Pons (tissue), 1 donor: ENCODE results near the gene ALCAM.
A peak's percentile ranks its signal among the peaks of the same experiment; 100 is the strongest.

Experiments used
- DNase-seq: peaks from one replicate; pipeline ENCODE4 v3.0.0-alpha.2; 2016; ENCODE audit warnings: low spot score

ALCAM gene

GRCh38 chr3:105429034-105429762 lies 62.5 kb downstream of the ALCAM start:
- no peak for DNase-seq

GRCh38 chr3:105430455-105430854 lies 63.7 kb downstream of the ALCAM start:
- DNase-seq, result no peak

GRCh38 chr3:105431200-105431599 lies 64.5 kb downstream of the ALCAM start:
- DNase-seq, result no peak

GRCh38 chr3:105435277-105435676 lies 68.6 kb downstream of the ALCAM start:
- no peak for DNase-seq

GRCh38 chr3:105436687-105437086 lies 70.0 kb downstream of the ALCAM start:
- DNase-seq, result no peak

- DNase-seq, result no peak
Measured at GRCh38 chr3:105440113-105440512, 73.4 kb downstream of the ALCAM start.

- DNase-seq, result no peak
Measured at GRCh38 chr3:105444725-105445124, 78.0 kb downstream of the ALCAM start.

GRCh38 chr3:105448338-105448982 lies 81.8 kb downstream of the ALCAM start:
- DNase-seq, result peak; percentile 99

- peak; percentile 56 for DNase-seq
Measured at GRCh38 chr3:105449414-105449813, 82.7 kb downstream of the ALCAM start.

GRCh38 chr3:105456017-105456416 lies 89.3 kb downstream of the ALCAM start:
- DNase-seq, result peak; percentile 74

- no peak for DNase-seq
Measured at GRCh38 chr3:105458518-105459215, 92.0 kb downstream of the ALCAM start.

- DNase-seq, result no peak
Measured at GRCh38 chr3:105459566-105460290, 93.0 kb downstream of the ALCAM start.

- no peak for DNase-seq
Measured at GRCh38 chr3:105463620-105464019, 96.9 kb downstream of the ALCAM start.

GRCh38 chr3:105465251-105465853 lies 98.6 kb downstream of the ALCAM start:
- DNase-seq, result no peak

GRCh38 chr3:105466072-105466471 lies 99.4 kb downstream of the ALCAM start:
- DNase-seq, result peak; percentile 80

GRCh38 chr3:105466495-105467404 lies 100.0 kb downstream of the ALCAM start:
- DNase-seq, result no peak

- DNase-seq, result no peak
Measured at GRCh38 chr3:105470851-105471250, 104.1 kb downstream of the ALCAM start.

- DNase-seq, result no peak
Measured at GRCh38 chr3:105473521-105474223, 107.0 kb downstream of the ALCAM start.

GRCh38 chr3:105480768-105481167 lies 114.1 kb downstream of the ALCAM start:
- no peak for DNase-seq

- no peak for DNase-seq
Measured at GRCh38 chr3:105483476-105483875, 116.8 kb downstream of the ALCAM start.
